Measurements from ENCODE around the gene ZNF638.
"Not testable (repeated sequence)": the region's sequence is repeated elsewhere in the genome, so short reads cannot be mapped to it uniquely, and the experiment has no call there.

Gene ZNF638, protein sequence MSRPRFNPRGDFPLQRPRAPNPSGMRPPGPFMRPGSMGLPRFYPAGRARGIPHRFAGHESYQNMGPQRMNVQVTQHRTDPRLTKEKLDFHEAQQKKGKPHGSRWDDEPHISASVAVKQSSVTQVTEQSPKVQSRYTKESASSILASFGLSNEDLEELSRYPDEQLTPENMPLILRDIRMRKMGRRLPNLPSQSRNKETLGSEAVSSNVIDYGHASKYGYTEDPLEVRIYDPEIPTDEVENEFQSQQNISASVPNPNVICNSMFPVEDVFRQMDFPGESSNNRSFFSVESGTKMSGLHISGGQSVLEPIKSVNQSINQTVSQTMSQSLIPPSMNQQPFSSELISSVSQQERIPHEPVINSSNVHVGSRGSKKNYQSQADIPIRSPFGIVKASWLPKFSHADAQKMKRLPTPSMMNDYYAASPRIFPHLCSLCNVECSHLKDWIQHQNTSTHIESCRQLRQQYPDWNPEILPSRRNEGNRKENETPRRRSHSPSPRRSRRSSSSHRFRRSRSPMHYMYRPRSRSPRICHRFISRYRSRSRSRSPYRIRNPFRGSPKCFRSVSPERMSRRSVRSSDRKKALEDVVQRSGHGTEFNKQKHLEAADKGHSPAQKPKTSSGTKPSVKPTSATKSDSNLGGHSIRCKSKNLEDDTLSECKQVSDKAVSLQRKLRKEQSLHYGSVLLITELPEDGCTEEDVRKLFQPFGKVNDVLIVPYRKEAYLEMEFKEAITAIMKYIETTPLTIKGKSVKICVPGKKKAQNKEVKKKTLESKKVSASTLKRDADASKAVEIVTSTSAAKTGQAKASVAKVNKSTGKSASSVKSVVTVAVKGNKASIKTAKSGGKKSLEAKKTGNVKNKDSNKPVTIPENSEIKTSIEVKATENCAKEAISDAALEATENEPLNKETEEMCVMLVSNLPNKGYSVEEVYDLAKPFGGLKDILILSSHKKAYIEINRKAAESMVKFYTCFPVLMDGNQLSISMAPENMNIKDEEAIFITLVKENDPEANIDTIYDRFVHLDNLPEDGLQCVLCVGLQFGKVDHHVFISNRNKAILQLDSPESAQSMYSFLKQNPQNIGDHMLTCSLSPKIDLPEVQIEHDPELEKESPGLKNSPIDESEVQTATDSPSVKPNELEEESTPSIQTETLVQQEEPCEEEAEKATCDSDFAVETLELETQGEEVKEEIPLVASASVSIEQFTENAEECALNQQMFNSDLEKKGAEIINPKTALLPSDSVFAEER (N-terminal part only)

GRCh38 chr2:71331581-71332434 is at the start of gene ZNF638:
Gene ZNF638 (plus strand): TSS chr2:71331782. CDS start chr2:71348955, 17,173 bp downstream.
- peak; percentile 46 to 92 (median 86) for DNase-seq

- no peak for DNase-seq
Observed at GRCh38 chr2:71281950-71282349, 49.6 kb upstream of the ZNF638 start.

DNA sequence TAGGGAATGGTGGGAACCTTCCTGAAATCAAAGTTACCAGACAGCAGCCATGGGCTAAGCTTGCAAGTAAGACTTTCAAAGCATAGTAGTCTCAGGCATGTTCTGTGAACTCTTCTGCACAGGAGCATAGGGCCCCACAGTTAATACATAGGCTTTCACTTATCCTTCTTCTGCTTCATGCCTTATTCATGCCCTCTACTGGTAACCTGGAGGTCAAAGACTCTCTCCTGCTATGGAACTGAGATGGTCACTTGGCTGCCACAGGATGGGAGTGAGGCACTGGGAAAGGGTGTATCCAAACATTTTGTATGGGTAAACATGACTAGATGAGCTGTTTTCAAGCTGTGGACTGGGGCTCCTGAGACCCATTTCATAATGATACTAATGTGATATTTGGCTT is 49.1 kb upstream of the ZNF638 start:
- no peak for DNase-seq

DNA sequence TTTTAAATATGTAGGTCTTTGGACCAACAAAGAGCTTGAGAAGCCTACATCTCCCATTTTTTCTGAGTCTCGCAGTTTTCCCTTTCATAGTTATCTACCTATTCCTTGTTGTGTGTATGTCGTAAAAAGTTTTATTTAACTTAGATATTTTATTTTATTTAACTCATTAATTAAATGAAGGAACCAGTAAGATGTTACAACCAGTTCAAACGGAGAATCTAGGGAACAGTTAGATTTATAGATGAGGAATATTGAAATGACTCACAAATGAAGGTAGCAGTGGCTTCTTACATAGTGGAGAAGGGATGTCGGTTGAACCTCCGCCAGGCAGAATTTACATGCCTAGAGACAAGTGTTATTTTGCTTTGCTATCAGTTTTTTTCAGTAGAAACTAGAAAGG is 48.5 kb upstream of the ZNF638 start:
- DNase-seq, result no peak

DNA sequence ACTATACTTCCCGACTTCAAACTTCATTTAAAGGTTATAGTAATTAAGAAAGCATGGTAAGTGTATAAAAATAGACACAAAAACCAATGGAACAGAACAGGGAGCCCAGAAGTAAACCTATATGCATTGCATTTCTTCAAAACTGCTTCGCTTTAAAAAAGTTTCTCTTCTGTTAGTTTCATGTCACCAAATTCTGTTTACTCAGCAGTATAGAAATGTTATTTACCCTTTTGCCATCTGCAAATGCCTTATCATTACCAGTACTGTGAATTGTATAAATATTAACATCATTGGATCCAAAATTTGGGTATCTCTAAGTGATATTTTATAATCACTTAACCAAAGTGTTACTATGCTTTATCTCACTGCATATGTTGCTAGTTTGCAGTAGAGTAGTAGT is 45.9 kb upstream of the ZNF638 start:
- no peak for DNase-seq

- DNase-seq, result peak in 8 of 14 donors; percentile 16 to 57 (median 43)
Observed at GRCh38 chr2:71291398-71291797, 40.2 kb upstream of the ZNF638 start.

GRCh38 chr2:71292159-71292558 is 39.4 kb upstream of the ZNF638 start:
- DNase-seq, result no peak

DNA sequence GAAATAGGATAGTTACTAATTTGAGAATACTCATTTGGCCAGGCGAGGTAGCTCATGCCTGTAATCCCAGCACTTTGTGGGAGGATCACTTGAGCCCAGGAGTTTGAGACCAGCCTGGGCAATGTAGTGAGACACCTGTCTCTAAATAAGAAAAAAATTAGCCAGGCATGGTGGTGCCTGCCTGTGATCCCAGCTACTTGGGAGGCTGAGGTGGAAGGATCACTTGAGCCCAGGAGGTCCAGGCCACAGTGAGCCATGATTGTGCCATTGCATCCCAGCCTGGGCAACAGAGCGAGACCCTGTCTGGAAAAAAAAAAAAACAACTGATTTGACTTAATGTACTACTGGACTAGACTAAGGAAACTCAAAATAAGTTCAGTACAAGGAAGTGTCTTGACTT is 32.7 kb upstream of the ZNF638 start:
- no peak for DNase-seq

DNA sequence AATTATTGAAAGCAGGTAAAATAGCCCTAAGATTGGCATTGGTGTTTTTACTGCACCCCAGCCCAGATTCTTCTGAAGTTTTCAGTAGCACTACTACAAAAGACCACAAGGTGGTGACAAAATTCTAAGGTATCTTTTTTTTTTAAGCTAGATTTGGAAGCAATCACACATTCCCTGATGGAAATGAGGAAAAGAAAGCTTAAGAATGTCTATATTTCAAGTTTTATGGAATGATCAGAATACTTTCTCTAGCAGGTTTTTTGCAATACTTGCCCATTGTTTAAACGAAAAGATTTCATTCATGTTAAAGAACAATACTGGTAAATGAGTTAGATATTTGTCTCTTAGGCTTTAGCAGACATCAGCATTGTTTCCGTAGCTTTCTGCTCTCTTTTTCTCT is 32.1 kb upstream of the ZNF638 start:
- DNase-seq, result no peak

DNA sequence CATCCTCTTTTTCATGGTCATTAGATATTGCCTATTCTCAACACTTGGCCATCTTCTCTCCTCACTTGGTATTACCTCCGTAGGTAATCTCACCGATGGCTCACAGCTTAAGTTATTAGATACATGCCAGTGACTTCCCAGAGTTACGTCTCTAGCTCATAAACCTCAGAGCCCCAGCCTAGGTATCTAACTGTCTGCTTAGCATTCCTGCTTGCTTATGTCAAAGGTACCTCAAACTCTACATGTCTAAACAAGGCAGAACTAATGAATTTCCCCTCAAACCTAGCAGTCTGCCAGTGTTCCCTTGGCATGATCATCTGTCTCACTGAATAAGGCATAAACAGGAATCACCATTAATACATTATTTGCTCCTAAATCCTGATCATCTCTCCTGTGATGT is 27.7 kb upstream of the ZNF638 start:
- no peak for DNase-seq

DNA sequence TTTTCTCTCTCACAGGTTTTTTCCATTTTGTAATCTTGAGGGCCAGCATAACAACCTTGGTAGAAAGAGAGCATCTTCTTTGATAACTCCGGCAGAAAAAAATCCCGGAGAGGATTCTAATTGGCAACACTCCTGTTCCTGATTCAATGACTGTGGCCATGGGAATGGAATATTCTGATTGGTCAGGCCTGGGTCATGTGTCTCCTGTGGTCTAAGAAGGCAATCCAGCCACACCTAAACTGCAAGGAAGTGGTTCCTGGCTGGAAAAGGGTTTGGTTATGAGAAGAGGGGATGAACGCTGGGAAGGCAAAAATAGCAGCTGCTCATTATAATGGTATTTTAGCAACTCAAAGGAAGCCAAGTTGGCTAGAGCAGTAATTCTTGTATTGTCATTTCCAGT is 24.8 kb upstream of the ZNF638 start:
- no peak for DNase-seq

DNA sequence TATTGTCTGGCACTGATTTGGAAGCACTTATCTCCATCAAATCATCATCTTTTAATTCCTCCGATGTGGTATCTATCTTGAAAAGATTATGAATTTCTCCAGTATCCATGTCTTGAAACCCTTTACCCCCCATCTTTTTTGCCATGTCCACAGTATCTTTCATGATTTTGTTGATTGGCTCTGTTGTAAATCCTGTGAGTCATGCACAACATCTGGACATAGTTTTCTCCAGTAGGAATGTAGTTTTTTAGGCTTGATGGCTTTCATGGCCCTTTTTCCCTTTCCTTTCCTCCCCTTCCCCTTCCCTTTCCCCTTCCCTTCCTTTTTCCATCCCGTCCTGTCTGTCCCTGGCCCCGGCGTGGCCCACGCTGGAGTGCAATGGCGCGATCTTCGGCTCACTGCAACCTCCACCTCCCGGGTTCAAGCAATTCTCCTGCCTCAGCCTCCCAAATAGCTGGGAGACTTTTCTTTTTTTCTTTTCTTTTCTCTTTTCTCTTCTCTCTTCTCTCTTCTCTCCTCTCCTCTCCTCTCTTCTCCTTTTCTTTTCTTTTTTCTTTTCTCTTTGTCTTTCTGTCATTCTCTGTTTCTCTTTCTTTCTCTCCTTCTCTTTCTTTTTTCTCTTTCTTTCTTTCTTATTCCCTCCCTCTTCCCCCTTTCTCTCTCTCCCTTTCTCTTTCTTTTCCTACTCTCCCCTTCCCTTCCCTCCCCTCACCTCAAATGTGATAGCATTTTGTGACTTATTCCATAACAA is 18.4 kb upstream of the ZNF638 start:
- no peak for DNase-seq

DNA sequence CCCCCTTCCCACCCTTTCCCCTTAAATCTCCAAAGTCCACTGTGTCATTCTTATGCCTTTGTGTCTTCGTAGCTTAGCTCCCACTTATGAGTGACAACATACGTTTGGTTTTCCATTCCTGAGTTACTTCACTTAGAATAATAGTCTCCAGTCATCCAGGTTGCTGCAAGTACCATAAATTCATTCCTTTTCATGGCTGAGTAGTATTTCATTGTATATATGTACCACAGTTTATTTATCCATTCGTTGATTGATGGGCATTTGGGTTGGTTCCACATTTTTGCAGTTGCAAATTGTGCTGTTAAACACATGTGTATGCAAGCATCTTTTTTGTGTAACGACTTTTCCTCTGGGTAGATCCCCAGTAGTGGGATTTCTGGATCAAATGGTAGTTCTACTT is 14.5 kb upstream of the ZNF638 start:
- no peak for DNase-seq

DNA sequence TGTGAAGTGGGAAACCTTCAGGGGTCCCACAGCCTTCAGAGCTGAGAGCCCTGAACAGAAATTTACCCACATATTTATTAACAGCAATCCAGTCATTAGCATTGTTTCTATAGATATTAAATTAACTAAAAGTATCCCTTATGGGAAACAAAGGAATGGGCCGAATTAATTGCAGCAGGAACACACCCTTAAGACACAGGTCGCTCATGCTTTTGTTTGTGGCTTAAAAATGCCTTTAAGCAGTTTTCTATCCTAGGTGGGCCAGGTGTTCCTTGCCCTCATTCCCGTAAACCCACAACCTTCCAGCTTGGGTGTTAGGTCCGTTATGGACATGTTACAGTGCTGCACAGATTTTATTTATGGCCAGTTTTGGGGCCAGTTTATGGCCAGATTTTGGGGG is 13.7 kb upstream of the ZNF638 start:
- not testable (repeated sequence) for DNase-seq

DNA sequence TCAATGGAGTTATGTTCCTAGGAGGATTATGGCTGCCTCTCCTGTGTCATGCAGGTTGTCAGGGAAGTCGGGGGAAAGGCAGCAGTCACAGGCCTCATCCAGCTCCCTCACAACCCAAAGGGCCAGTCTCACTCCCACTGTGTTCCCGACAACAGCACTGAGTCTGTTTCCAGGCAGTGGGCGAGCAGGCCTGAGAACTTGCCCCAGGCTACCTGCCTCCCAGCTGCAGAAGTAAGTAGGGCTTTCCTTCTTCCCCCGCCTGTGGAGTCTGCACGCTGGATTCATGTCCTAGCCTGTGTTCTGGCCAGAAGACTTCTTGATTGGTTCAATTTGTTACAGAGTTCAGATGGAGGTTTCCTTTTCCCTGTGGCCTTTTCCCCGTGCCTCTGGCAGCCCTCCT is 8.2 kb upstream of the ZNF638 start:
- no peak for DNase-seq

- DNase-seq, result no peak
Observed at GRCh38 chr2:71326968-71327367, 4.6 kb upstream of the ZNF638 start.

DNA sequence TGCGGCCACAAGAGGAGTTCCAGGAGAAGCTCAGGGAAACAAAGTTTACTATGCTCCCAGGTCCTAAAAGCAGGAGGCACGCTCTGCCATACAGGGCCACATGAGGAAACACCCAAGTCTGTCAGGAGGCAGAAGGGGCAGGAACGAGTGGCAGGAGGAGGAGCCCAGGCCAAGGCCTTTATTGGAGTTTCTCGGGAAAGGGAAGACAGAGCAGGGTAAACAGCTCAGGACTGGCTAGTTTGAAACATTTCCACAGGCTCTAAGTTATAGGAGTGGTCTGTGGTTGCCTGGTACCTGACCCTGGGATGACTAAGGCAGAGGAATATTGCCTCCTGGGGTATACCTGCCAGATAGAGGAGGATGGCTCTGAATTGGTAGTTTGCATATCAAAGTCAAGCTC is 3.7 kb upstream of the ZNF638 start:
- DNase-seq, result no peak

GRCh38 chr2:71330155-71330554 is 1.4 kb upstream of the ZNF638 start:
- DNase-seq, result no peak

DNA sequence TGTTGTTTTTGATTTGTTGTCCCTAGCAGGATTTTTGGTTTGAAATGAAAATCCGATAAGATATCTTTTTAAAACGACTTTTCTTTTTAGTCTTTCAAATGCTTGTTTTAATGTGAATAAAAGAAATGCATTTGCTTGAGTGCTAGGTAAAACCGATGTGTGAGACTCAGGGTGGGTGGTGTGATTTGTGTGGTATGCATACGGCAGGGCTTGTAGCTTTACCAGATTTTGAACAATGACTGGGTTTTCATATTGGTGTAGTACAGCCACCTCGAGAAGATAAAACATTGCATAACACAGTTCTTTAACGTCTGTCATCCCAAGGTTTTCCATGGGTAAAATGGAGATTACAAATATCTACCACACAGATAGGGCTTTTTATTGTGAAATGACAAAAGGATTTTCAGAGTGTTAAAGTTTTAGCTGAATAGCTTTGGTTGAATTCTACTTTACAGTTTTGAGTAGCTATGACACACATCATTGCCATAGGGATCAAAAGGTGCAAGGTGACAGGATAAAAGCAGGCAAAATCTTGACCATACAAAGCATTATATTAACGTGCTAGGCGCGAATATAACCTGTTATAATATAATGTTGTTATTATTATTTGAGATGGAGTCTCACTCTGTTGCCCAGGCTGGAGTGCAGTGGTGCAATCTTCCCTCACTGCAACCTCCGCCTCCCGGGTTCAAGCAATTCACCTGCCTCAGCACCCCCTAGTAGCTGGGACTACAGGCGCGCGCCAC is 824 bp upstream of the ZNF638 start:
- DNase-seq, result no peak

- DNase-seq, result not testable (repeated sequence)
Observed at GRCh38 chr2:71331331-71331580, 326 bp upstream of the ZNF638 start.

- no peak for DNase-seq
Observed at GRCh38 chr2:71332435-71332796, 834 bp downstream of the ZNF638 start.

Data from C1 segment of cervical spinal cord (tissue), 14 donors.